ENCODE measurements around the gene NOVA2.

The NOVA2 gene

DNA sequence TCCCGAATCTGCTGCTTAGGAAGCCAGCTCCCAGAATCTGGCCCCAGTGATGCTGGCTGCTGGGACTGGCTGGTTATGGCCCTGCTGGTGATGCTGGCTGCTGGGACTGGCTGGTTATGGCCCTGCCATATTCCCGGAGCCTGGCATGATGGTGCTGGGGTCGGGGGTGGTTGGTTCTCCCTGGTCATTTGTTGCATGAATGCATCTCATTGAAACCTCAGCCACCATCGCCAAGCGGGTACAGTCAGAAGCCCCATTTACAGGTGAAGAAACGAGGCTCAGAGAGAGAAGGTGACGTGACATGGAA is 47.1 kb upstream of the NOVA2 start:
- in situ Hi-C loops (cut with HindIII; ENCODE audit: low pct_ligation_motif_present, low sequenced_read_pairs): no loop called here
- H3K4me3 ChIP-seq (ENCODE audit: low read depth, low read length): no peak overlapping the region
- no peak for DNase-seq
- peaks cover 18% of the 10 kb centered on the region for H3K27me3 ChIP-seq (replicated peaks)
- H3K36me3 ChIP-seq (replicated peaks): no peaks in the 10 kb centered on the region
- TF ChIP-seq CTCF (IDR thresholded peaks at IDR 0.05; ENCODE audit: low read depth, low read length, missing control alignments): no peak
- no peak overlapping the region for H3K27ac ChIP-seq

GRCh38 chr19:46019270-46019669 is 45.6 kb upstream of the NOVA2 start:
- Histone ChIP-seq H3K27me3 (replicated peaks) (peaks cover 22% of the 10 kb centered on the region), H3K4me3 (ENCODE audit: low read depth, low read length) (no peak overlapping the region), H3K36me3 (replicated peaks) (no peaks in the 10 kb centered on the region), H3K27ac (no peak overlapping the region)
- no peak for DNase-seq
- in situ Hi-C loops (cut with HindIII; ENCODE audit: low pct_ligation_motif_present, low sequenced_read_pairs): no loop called here
- TF ChIP-seq CTCF (IDR thresholded peaks at IDR 0.05; ENCODE audit: low read depth, low read length, missing control alignments): no peak

- Histone ChIP-seq H3K27ac (no peak overlapping the region), H3K27me3 (replicated peaks) (peaks cover 22% of the 10 kb centered on the region), H3K36me3 (replicated peaks) (no peaks in the 10 kb centered on the region), H3K4me3 (ENCODE audit: low read depth, low read length) (no peak overlapping the region)
- DNase-seq: no peak
- no peak for TF ChIP-seq CTCF (IDR thresholded peaks at IDR 0.05; ENCODE audit: low read depth, low read length, missing control alignments)
- in situ Hi-C loops (cut with HindIII; ENCODE audit: low pct_ligation_motif_present, low sequenced_read_pairs): no loop called here
Observed at GRCh38 chr19:46018729-46019251, 45.1 kb upstream of the NOVA2 start.

DNA sequence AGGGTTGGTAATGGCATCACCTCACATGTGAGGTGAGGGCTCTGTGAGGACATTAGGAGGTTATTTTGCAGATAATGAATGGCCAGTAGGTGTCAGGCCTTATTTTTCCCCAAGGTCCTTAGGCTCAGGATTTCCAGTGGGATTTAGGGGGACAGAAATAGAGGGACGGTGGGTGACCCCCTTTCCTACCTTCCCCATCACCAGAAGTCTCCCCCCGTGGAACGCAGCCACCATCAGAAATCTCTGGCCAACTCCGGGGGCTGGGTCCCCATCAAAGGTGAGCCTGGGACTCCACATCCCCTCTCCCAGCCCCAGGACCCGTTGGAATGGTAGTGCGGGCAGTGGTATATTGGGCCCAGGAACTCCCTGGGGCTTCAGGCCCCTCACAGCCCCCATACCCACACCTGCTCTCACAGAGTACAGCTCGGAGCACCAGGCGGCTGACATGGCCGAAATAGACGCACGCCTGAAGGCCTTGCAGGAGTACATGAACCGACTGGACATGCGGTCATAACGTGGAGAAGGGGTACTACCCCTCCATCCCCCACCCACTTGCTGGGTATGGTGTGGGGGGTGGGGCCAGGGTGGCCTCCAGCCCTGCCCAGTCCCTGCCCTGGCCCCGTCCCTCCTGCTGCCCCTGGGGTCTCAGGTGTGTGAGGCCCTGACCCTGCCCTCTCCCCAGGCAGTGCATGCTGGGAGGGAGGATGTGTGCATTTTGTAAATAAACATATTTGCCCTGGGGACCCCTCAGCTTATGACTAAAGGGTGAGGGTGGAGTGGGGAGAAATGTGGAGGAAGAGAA is 44.4 kb upstream of the NOVA2 start:
- no peak for TF ChIP-seq CTCF (IDR thresholded peaks at IDR 0.05; ENCODE audit: low read depth, low read length, missing control alignments)

DNA sequence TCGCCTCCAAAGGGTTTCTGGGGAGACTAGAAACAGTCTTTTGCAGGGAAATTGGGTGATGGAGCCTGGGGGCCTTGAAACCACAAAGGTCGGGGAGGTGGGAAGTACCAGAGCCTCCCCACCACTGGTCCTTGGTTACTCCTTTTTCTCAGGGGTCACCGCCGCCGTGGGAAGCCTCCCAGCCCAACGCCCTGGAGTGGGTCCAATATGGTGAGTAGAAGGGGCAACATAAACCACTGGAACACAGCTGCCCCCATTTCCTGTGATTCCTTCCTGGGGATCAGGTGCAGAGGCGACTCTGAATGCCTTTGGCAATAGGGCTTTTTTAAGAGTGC is 43.4 kb upstream of the NOVA2 start:
- no peak overlapping the region for H3K27ac ChIP-seq
- in situ Hi-C loops (cut with HindIII; ENCODE audit: low pct_ligation_motif_present, low sequenced_read_pairs): no loop called here
- no peak for DNase-seq
- peaks cover 8% of the 10 kb centered on the region for H3K27me3 ChIP-seq (replicated peaks)
- H3K36me3 ChIP-seq (replicated peaks): no peaks in the 10 kb centered on the region
- H3K4me3 ChIP-seq (ENCODE audit: low read depth, low read length): no peak overlapping the region
- TF ChIP-seq CTCF (IDR thresholded peaks at IDR 0.05; ENCODE audit: low read depth, low read length, missing control alignments): no peak

More for the DNA sequence above, 44.4 kb upstream of the NOVA2 start:
- no peaks in the 10 kb centered on the region for H3K36me3 ChIP-seq (replicated peaks)
- H3K27me3 ChIP-seq (replicated peaks): peaks cover 18% of the 10 kb centered on the region
- no peak overlapping the region for H3K4me3 ChIP-seq (ENCODE audit: low read depth, low read length)
- no peak for DNase-seq
- in situ Hi-C loops (cut with HindIII; ENCODE audit: low pct_ligation_motif_present, low sequenced_read_pairs): no loop called here
- H3K27ac ChIP-seq: no peak overlapping the region

All from brain microvascular endothelial cell (primary cell).